AG09309 (cell line): Measurements from ENCODE around the gene MYO1B.

Experiments used
- DNase-seq: peaks from one replicate; pipeline ENCODE4 v3.0.0-alpha.2; 2010; ENCODE audit warnings: low read depth
- H3K4me3 ChIP-seq: 2 replicates; pipeline ENCODE4 v1.5.1; 2011; ENCODE audit warnings: mild to moderate bottlenecking, low read depth, low read length, moderate library complexity; ENCODE audit not compliant: control insufficient read depth
- CTCF ChIP-seq: IDR thresholded peaks from 2 replicates; pipeline ENCODE4 v1.5.1; 2011; ENCODE audit warnings: mild to moderate bottlenecking, low read depth, low read length, inconsistent platforms; ENCODE audit not compliant: insufficient read depth, control insufficient read depth; ENCODE audit errors: missing control alignments

Gene MYO1B

DNA sequence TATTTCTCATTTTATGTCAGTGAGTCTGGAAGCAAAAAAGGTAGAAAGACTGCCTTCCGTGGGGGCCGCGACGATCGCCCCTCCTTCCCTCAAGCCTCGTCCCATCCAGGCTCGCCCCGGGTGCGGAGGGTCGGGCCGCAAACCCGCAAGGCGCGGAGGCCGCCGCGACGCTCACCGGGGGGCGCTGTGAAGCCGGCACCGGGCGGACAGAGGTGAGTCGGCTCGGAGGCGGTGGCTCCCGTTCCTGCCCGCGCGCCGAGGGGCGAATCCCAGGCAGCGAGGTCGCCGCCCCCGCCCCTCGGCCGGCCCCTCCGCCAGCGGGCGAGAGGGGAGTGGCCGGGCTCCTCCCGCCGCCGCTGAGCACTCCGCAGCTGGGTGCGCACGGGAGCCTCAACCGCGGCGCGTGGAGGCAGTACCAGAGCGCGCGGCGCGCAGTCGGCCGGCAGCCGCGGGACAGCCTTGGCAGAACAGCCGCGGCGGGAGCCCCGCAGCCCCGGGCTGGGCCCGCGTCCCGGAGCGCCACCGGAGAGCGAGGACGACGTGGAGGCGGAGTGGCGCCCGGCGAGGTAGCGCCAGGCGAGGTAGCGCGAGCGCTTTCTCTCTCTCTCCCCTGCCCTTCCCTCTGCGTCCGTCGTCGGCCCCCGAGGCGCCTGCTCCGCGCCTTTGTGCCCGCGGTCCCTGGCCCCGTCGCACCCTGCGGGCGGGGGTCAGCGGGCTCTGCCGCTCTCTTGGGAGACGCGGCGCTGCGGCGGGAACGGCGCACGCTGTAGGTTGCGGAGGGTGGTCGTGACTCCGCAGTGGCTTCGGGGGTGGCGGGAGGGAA, at the start of gene MYO1B:
Gene MYO1B (plus strand): TSS at position 359 of the 823 bp plus-strand sequence. CDS start 31,492 bp downstream, outside the sequence.
- no peak for DNase-seq
- peak; percentile 43 for TF ChIP-seq CTCF
- peak within 1 kb of the TSS; percentile 98 for H3K4me3 ChIP-seq

GRCh38 chr2:191197096-191197495, 48.1 kb upstream of the MYO1B start:
- TF ChIP-seq CTCF: no peak
- DNase-seq: no peak
- H3K4me3 ChIP-seq: no peak overlapping the region

DNA sequence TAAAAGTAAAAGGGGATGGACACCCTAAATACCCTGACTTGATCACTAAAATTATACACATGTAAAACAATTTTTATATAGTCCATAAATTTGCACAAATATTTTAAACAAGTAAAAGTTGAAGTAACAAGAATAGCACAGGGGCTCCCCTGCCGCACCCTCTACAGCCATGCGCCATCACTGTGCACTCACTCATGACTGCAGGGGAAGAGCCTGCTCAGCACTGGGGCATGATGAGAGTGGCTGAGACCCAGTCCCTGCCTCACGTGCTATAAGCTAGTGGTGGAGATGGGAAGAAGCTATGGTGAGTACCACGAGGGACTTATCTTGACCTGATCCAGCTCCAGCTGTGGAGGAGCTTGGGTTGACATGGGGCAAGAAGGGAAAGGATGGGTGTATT, 46.9 kb upstream of the MYO1B start:
- no peak for DNase-seq
- H3K4me3 ChIP-seq: no peak overlapping the region
- no peak for TF ChIP-seq CTCF

DNA sequence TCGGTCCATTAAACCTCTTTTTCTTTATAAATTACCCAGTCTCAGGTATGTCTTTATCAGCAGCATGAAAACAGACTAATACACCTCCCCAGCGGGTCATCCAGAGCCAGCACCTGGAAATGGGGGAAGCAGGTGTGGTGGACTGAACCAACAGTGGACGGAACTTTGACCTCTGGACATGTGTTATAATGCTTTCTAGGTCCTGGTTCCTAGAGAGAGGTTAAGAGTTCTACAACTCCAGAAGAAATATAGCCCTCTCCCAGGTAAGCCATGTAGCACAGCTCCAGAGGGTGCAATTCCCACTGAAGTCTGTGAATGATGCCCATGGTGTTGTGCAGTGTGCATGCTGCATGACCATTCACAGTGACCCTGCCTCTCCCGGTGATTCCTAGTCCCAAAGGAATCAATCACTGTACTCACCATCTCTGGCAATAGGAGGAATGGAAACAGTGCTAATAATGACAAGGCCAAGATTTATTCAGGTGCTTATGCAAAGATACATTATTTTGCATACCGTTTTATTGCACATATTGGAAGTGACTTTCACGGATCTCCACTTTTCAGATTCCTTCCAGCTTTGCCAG, 45.2 kb upstream of the MYO1B start:
- no peak overlapping the region for H3K4me3 ChIP-seq
- DNase-seq: no peak

DNA sequence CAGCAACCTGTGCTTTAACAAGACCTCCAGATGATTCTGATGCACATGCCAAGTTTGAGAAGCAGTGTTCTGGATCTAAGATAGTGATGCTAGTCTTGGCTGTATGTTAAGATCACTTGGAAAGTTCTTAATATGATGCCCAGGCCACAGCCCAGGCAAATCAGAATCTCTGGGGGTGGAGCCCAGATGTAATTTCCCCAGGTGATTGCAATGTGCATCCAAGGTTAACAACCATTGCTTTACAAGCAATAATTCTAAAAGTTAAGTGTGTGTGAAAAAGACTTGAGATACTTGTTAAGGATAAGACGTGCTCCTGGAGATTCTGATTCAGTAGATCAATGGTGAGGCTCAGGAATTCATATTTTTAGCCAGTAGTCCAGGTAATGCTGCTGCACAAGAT, 44.3 kb upstream of the MYO1B start:
- DNase-seq: no peak
- TF ChIP-seq CTCF: no peak
- H3K4me3 ChIP-seq: no peak overlapping the region

More for the DNA sequence above, 45.2 kb upstream of the MYO1B start:
- TF ChIP-seq CTCF: no peak

- DNase-seq: no peak
- H3K4me3 ChIP-seq: no peak overlapping the region
- TF ChIP-seq CTCF: no peak
These were observed 42.9 kb upstream of the MYO1B start for GRCh38 chr2:191202209-191202721.
